Gastroesophageal sphincter (tissue), 3 donors: ENCODE measurements around the gene FFAR3.
"Not testable (repeated sequence)": the region's sequence is repeated elsewhere in the genome, so short reads cannot be mapped to it uniquely, and the experiment has no call there.

Experiments used
- EP300 ChIP-seq: sonication (generic); formaldehyde crosslinking; IDR thresholded peaks from one replicate; pipeline ENCODE4 v1.6.1; 2017; ENCODE audit warnings: antibody characterized with exemption, mild to moderate bottlenecking
- POLR2A ChIP-seq, 2 donors: fragments of 450-650 bp; IDR thresholded peaks; one replicate each; pipeline ENCODE4 v1.6.1; 2017; ENCODE audit warnings: antibody characterized with exemption in 2 of 2, mild to moderate bottlenecking in 2 of 2, moderate library complexity in 1 of 2
- POLR2AphosphoS5 ChIP-seq: sonication (generic); formaldehyde crosslinking; IDR thresholded peaks from one replicate; pipeline ENCODE4 v1.6.1; 2017; ENCODE audit warnings: antibody characterized with exemption
- TF ChIP-seq, protein P1 (sequence below), 4 experiments: fragments of 200-600 bp in 2 of 4; fragments of 450-650 bp in 2 of 4; sonication (generic) in 1 of 4; IDR thresholded peaks; one replicate each; pipeline ENCODE4 v1.5.1; 2017 to 2019; ENCODE audit warnings: antibody characterized with exemption in 4 of 4, mild to moderate bottlenecking in 2 of 4, moderate library complexity in 2 of 4

DNA sequence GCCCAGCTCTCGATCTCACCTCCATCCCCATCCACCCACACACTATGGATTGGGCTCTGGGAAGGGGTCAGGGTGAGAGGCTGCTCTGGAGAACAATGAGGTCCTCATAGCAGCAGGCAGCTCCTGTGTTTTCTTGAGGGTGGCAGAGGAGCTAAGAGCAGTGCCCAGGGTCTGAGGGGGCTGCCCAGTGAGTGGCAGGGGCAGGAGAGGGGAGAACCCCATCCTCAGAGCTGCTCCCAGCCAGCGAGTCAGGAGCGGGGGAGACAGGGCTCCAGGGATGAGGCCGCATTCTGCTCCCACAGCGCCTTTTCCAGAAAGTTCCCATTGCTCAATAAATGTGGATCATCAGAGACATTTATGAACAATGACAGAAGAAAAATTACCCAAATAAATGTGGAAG is 1.8 kb downstream of the FFAR3 start:
- TF ChIP-seq, protein P1, sequence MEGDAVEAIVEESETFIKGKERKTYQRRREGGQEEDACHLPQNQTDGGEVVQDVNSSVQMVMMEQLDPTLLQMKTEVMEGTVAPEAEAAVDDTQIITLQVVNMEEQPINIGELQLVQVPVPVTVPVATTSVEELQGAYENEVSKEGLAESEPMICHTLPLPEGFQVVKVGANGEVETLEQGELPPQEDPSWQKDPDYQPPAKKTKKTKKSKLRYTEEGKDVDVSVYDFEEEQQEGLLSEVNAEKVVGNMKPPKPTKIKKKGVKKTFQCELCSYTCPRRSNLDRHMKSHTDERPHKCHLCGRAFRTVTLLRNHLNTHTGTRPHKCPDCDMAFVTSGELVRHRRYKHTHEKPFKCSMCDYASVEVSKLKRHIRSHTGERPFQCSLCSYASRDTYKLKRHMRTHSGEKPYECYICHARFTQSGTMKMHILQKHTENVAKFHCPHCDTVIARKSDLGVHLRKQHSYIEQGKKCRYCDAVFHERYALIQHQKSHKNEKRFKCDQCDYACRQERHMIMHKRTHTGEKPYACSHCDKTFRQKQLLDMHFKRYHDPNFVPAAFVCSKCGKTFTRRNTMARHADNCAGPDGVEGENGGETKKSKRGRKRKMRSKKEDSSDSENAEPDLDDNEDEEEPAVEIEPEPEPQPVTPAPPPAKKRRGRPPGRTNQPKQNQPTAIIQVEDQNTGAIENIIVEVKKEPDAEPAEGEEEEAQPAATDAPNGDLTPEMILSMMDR (IDR thresholded peaks at IDR 0.05), result not testable (repeated sequence)
- TF ChIP-seq POLR2AphosphoS5; POLR2A (IDR thresholded peaks at IDR 0.05); EP300: not testable (repeated sequence)
